GM23338 (cell line): ENCODE data around the gene FLNC. TPM values are rescaled to one million over a fixed set of nuclear protein-coding genes. Genes with fewer than 3 reads are reported as not detected.

Source experiments
- ATAC-seq: fragments of 200-7000 bp; cut with Tn5 transposase; 3 replicates; pipeline ENCODE4 v1.9.1; 2020
- DNase-seq: peaks from one replicate; pipeline ENCODE4 v3.0.0-alpha.2; 2015; ENCODE audit warnings: low spot score
- H2AFZ ChIP-seq: fragments of 200-600 bp; sonication (generic); 2 replicates; pipeline ENCODE4 v1.8.0; 2016; ENCODE audit warnings: antibody characterized with exemption, mild to moderate bottlenecking, moderate library complexity
- H3F3A ChIP-seq: fragments of 200-600 bp; sonication (generic); replicated peaks from 2 replicates; pipeline ENCODE4 v1.8.0; 2017; ENCODE audit warnings: antibody characterized with exemption, mixed run types, low read depth
- H3K27ac ChIP-seq: fragments of 200-600 bp; sonication (generic); 2 replicates; pipeline ENCODE4 v1.6.1; 2016; ENCODE audit warnings: low read depth
- H3K27me3 ChIP-seq: fragments of 200-600 bp; sonication (generic); 2 replicates; pipeline ENCODE4 v1.8.0; 2016; ENCODE audit warnings: mild to moderate bottlenecking, mixed run types, moderate library complexity; ENCODE audit not compliant: insufficient read depth
- H3K36me3 ChIP-seq: fragments of 200-600 bp; sonication (generic); 2 replicates; pipeline ENCODE4 v1.8.0; 2016; ENCODE audit warnings: mild to moderate bottlenecking; ENCODE audit not compliant: insufficient read depth
- H3K4me1 ChIP-seq: fragments of 200-600 bp; sonication (generic); 2 replicates; pipeline ENCODE4 v1.8.0; 2016; ENCODE audit warnings: mild to moderate bottlenecking, moderate library complexity; ENCODE audit not compliant: insufficient read depth
- H3K4me2 ChIP-seq: fragments of 200-600 bp; sonication (generic); 2 replicates; pipeline ENCODE4 v1.7.1; 2017; ENCODE audit warnings: mixed run types
- H3K4me3 ChIP-seq: fragments of 200-600 bp; sonication (generic); 2 replicates; pipeline ENCODE4 v1.6.1; 2016; ENCODE audit warnings: mixed run types
- H3K79me2 ChIP-seq: fragments of 200-600 bp; sonication (generic); replicated peaks from 2 replicates; pipeline ENCODE4 v1.8.0; 2017; ENCODE audit warnings: mild to moderate bottlenecking; ENCODE audit not compliant: insufficient read depth
- H3K9me2 ChIP-seq: fragments of 200-600 bp; sonication (generic); 2 replicates; pipeline ENCODE4 v1.8.0; 2017; ENCODE audit not compliant: insufficient read depth
- H4K20me1 ChIP-seq: fragments of 200-600 bp; sonication (generic); replicated peaks from 2 replicates; pipeline ENCODE4 v1.8.0; 2017; ENCODE audit warnings: mild to moderate bottlenecking; ENCODE audit not compliant: insufficient read depth
- H3K27ac Mint-ChIP-seq: 2 replicates; pipeline ENCODE4 v1.8.0; 2020; ENCODE audit warnings: inconsistent platforms, mild to moderate bottlenecking, moderate library complexity, mixed read lengths
- H3K27me3 Mint-ChIP-seq: 3 replicates; pipeline ENCODE4 v1.8.0; 2022; ENCODE audit warnings: low read depth, mild to moderate bottlenecking, moderate library complexity, mixed read lengths, inconsistent platforms; ENCODE audit not compliant: insufficient read depth, poor library complexity
- H3K36me3 Mint-ChIP-seq: 3 replicates; pipeline ENCODE4 v1.8.0; 2021; ENCODE audit warnings: low read depth, mild to moderate bottlenecking, inconsistent platforms, moderate library complexity, mixed read lengths
- H3K4me1 Mint-ChIP-seq: 3 replicates; pipeline ENCODE4 v1.8.0; 2020; ENCODE audit warnings: mild to moderate bottlenecking, inconsistent platforms, mixed read lengths
- H3K4me3 Mint-ChIP-seq: 3 replicates; pipeline ENCODE4 v1.8.0; 2021; ENCODE audit warnings: moderate library complexity, mild to moderate bottlenecking, inconsistent platforms, mixed read lengths
- H3K9me3 Mint-ChIP-seq: 3 replicates; pipeline ENCODE4 v1.8.0; 2020; ENCODE audit warnings: moderate library complexity, mild to moderate bottlenecking, inconsistent platforms, mixed read lengths
- CREB1 ChIP-seq: fragments of 250-450 bp; sonication (Bioruptor Pico); IDR thresholded peaks from 2 replicates; pipeline ENCODE4 v1.5.0; 2020; ENCODE audit warnings: low read depth, mild to moderate bottlenecking, moderate library complexity
- CTCF ChIP-seq, 2 experiments: fragments of 200-600 bp in 1 of 2; sonication (generic) in 1 of 2; conservative IDR thresholded peaks; 2 replicates each; pipeline versions ENCODE4 v1.5.1 to v1.6.1; 2016 to 2017; ENCODE audit warnings: antibody characterized with exemption in 2 of 2, low read depth in 2 of 2, mild to moderate bottlenecking in 2 of 2, moderate library complexity in 1 of 2
- EZH2 ChIP-seq: fragments of 200-600 bp; sonication (generic); IDR thresholded peaks from one replicate; pipeline ENCODE4 v1.8.0; 2017; ENCODE audit warnings: antibody characterized with exemption, mild to moderate bottlenecking, low read depth; ENCODE audit not compliant: unreplicated experiment
- EZH2phosphoT487 ChIP-seq: fragments of 200-600 bp; sonication (generic); IDR thresholded peaks from one replicate; pipeline ENCODE4 v1.8.1; 2018; ENCODE audit warnings: antibody characterized with exemption; ENCODE audit not compliant: unreplicated experiment
- JUNB ChIP-seq: IDR thresholded peaks from one replicate; pipeline ENCODE4 v1.6.1; 2016; ENCODE audit warnings: antibody characterized with exemption; ENCODE audit not compliant: unreplicated experiment
- NANOG ChIP-seq: IDR thresholded peaks from 2 replicates; pipeline ENCODE4 v1.6.1; 2016; ENCODE audit warnings: antibody characterized with exemption, borderline replicate concordance
- POLR2AphosphoS5 ChIP-seq: IDR thresholded peaks from 2 replicates; pipeline ENCODE4 v1.6.1; 2016; ENCODE audit warnings: antibody characterized with exemption, low read depth
- REST ChIP-seq: IDR thresholded peaks from one replicate; pipeline ENCODE4 v1.6.1; 2018; ENCODE audit warnings: antibody characterized with exemption; ENCODE audit not compliant: unreplicated experiment
- STAT1 ChIP-seq: IDR thresholded peaks from one replicate; pipeline ENCODE4 v1.6.1; 2016; ENCODE audit warnings: antibody characterized with exemption; ENCODE audit not compliant: unreplicated experiment
- ZNF114 ChIP-seq: fragments of 250-450 bp; sonication (Bioruptor Pico); IDR thresholded peaks from 2 replicates; pipeline ENCODE4 v1.5.0; 2020; ENCODE audit warnings: mild to moderate bottlenecking, moderate library complexity
- ZNF331 ChIP-seq: fragments of 250-450 bp; sonication (Bioruptor Pico); IDR thresholded peaks from 2 replicates; pipeline ENCODE4 v1.5.0; 2020; ENCODE audit warnings: low read depth, mild to moderate bottlenecking, moderate library complexity
- ZNF462 ChIP-seq: fragments of 250-450 bp; sonication (Bioruptor Pico); IDR thresholded peaks from 2 replicates; pipeline ENCODE4 v1.5.0; 2020; ENCODE audit warnings: mild to moderate bottlenecking, moderate library complexity
- polyA plus RNA-seq: library from polyadenylated mRNA; unstranded; fragments of >200 nt; fragmentation: Nextera tagmentation; extraction: Ambion mirVana; gene quantifications from 2 replicates; pipeline ENCODE4 v1.2.1, GENCODE V29; 2016
- total RNA-seq: library from RNA; depleted of rRNA; stranded (reverse); fragments of >200 nt; shearing (Covaris generic); gene quantifications from 2 replicates; pipeline ENCODE4 v1.2.3, GENCODE V29; 2014
- TF ChIP-seq, protein P1 (sequence below): IDR thresholded peaks from 2 replicates; pipeline ENCODE4 v1.6.1; 2016; ENCODE audit warnings: antibody characterized with exemption

The FLNC gene
- total and polyA plus RNA-seq, 2 experiments from 2014 or later, result 0.65 to 11.8 TPM

DNA sequence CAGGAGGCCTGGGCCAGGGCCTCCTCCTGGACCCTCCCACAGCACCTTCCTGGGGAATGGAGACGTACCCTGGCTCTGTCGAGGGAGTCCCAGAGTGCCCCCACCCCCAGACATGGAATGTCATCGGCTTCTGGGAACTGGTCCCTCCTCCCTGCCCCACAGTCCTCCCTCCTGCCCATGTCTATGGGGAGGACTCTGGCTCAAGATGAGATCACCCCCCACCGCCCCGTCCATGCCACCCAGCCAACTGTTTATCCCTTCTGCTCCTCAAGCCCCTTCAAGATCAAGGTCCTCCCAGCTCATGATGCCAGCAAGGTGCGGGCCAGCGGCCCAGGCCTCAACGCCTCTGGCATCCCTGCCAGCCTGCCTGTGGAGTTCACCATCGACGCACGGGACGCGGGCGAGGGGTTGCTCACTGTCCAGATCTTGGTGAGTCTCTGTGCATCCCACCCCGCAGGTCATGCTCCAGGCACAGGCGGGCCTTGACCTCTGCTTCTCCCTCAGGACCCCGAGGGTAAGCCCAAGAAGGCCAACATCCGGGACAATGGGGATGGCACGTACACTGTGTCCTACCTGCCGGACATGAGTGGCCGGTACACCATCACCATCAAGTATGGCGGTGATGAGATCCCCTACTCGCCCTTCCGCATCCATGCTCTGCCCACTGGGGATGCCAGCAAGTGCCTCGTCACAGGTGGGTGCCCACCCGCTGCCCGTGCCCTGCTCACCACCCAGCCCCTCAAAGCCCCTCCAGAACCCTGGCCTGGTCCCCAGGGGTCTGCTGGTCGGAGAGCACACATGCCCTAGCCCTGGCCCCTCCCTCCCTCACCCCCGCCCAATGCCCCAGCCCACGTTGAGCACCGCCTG lies 18.3 kb downstream of the FLNC start:
- H3K27me3 Mint-ChIP-seq, result peaks cover 8% of the 10 kb centered on the region
- Histone ChIP-seq H3F3A (no peaks in the 10 kb centered on the region), H3K27me3 (no peaks in the 10 kb centered on the region), H3K4me1 (no peaks in the 10 kb centered on the region), H3K4me3 (no peak overlapping the region), H3K9me2 (no peaks in the 10 kb centered on the region), H4K20me1 (no peaks in the 10 kb centered on the region), H3K36me3 (no peaks in the 10 kb centered on the region), H3K27ac (no peak overlapping the region), H3K79me2 (no peaks in the 10 kb centered on the region), H3K4me2 (no peak overlapping the region), H2AFZ (no peak overlapping the region)
- H3K4me3 Mint-ChIP-seq, result no peak overlapping the region
- ATAC-seq, result no peak
- H3K9me3 Mint-ChIP-seq, result no peaks in the 10 kb centered on the region
- no peak for DNase-seq
- TF ChIP-seq CTCF (conservative IDR thresholded peaks at IDR 0.05; ENCODE audit: low read depth in 2 of 2) (no peak), POLR2AphosphoS5 (no peak), ZNF462 (no peak), EZH2phosphoT487 (no peak), STAT1 (no peak), ZNF331 (CRISPR knock-in tag) (no peak), EZH2 (no peak), CREB1 (CRISPR knock-in tag) (no peak), NANOG (no peak), JUNB (no peak), ZNF114 (no peak), REST (no peak)
- TF ChIP-seq, protein P1, sequence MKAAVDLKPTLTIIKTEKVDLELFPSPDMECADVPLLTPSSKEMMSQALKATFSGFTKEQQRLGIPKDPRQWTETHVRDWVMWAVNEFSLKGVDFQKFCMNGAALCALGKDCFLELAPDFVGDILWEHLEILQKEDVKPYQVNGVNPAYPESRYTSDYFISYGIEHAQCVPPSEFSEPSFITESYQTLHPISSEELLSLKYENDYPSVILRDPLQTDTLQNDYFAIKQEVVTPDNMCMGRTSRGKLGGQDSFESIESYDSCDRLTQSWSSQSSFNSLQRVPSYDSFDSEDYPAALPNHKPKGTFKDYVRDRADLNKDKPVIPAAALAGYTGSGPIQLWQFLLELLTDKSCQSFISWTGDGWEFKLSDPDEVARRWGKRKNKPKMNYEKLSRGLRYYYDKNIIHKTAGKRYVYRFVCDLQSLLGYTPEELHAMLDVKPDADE, result no peak
- no peaks in the 10 kb centered on the region; the same call in 2 of the 3 replicates for H3K36me3 Mint-ChIP-seq
- H3K27ac Mint-ChIP-seq, result no peak overlapping the region
- no peaks in the 10 kb centered on the region; the same call in 2 of the 3 replicates for H3K4me1 Mint-ChIP-seq
